Measurements from ENCODE around the gene IRAK2.

IRAK2 gene

GRCh38 chr3:10180738-10181295, 16.1 kb downstream of the IRAK2 start:
- Histone ChIP-seq H3K4me1 (ENCODE audit: insufficient read depth, low read length) (no peaks in the 10 kb centered on the region), H3K4me3 (ENCODE audit: low read depth in 1 of 2, low read length in 2 of 2) (no peak overlapping the region), H3K27me3 (ENCODE audit: control insufficient read depth in 1 of 2, insufficient read depth in 2 of 2, low read length in 2 of 2) (no peaks in the 10 kb centered on the region), H3K36me3 (ENCODE audit: insufficient read depth, low read length) (peaks cover 4% of the 10 kb centered on the region), H3K9me3 (ENCODE audit: low read length) (no peaks in the 10 kb centered on the region), H3K9ac (ENCODE audit: low read length) (no peak overlapping the region), H3K27ac (ENCODE audit: low read depth, low read length) (no peak overlapping the region)

- Histone ChIP-seq H3K36me3 (ENCODE audit: insufficient read depth, low read length) (peaks cover 4% of the 10 kb centered on the region), H3K27ac (ENCODE audit: low read depth, low read length) (no peak overlapping the region), H3K27me3 (ENCODE audit: control insufficient read depth in 1 of 2, insufficient read depth in 2 of 2, low read length in 2 of 2) (no peaks in the 10 kb centered on the region), H3K4me3 (ENCODE audit: low read depth in 1 of 2, low read length in 2 of 2) (no peak overlapping the region), H3K4me1 (ENCODE audit: insufficient read depth, low read length) (peaks cover 3% of the 10 kb centered on the region), H3K9me3 (ENCODE audit: low read length) (no peaks in the 10 kb centered on the region), H3K9ac (ENCODE audit: low read length) (no peak overlapping the region)
These were observed 18.2 kb downstream of the IRAK2 start for GRCh38 chr3:10182950-10183349.

GRCh38 chr3:10184250-10184649, 19.5 kb downstream of the IRAK2 start:
- Histone ChIP-seq H3K9ac (ENCODE audit: low read length) (no peak overlapping the region), H3K4me1 (ENCODE audit: insufficient read depth, low read length) (peaks cover 10% of the 10 kb centered on the region), H3K27me3 (ENCODE audit: control insufficient read depth in 1 of 2, insufficient read depth in 2 of 2, low read length in 2 of 2) (no peaks in the 10 kb centered on the region), H3K36me3 (ENCODE audit: insufficient read depth, low read length) (peaks cover 4% of the 10 kb centered on the region), H3K9me3 (ENCODE audit: low read length) (no peaks in the 10 kb centered on the region), H3K27ac (ENCODE audit: low read depth, low read length) (no peak overlapping the region), H3K4me3 (ENCODE audit: low read depth in 1 of 2, low read length in 2 of 2) (no peak overlapping the region)

- Histone ChIP-seq H3K9me3 (ENCODE audit: low read length) (no peaks in the 10 kb centered on the region), H3K4me3 (ENCODE audit: low read depth in 1 of 2, low read length in 2 of 2) (no peak overlapping the region), H3K36me3 (ENCODE audit: insufficient read depth, low read length) (peaks cover 4% of the 10 kb centered on the region), H3K4me1 (ENCODE audit: insufficient read depth, low read length) (peaks cover 27% of the 10 kb centered on the region), H3K27me3 (ENCODE audit: control insufficient read depth in 1 of 2, insufficient read depth in 2 of 2, low read length in 2 of 2) (no peaks in the 10 kb centered on the region), H3K9ac (ENCODE audit: low read length) (no peak overlapping the region), H3K27ac (ENCODE audit: low read depth, low read length) (no peak overlapping the region)
These were observed 21.4 kb downstream of the IRAK2 start for GRCh38 chr3:10185804-10186762.

GRCh38 chr3:10187290-10187876, 22.7 kb downstream of the IRAK2 start:
- Histone ChIP-seq H3K4me3 (ENCODE audit: low read depth in 1 of 2, low read length in 2 of 2) (no peak overlapping the region), H3K27ac (ENCODE audit: low read depth, low read length) (no peak overlapping the region), H3K27me3 (ENCODE audit: control insufficient read depth in 1 of 2, insufficient read depth in 2 of 2, low read length in 2 of 2) (no peaks in the 10 kb centered on the region), H3K4me1 (ENCODE audit: insufficient read depth, low read length) (peaks cover 40% of the 10 kb centered on the region), H3K36me3 (ENCODE audit: insufficient read depth, low read length) (peaks cover 4% of the 10 kb centered on the region), H3K9me3 (ENCODE audit: low read length) (no peaks in the 10 kb centered on the region), H3K9ac (ENCODE audit: low read length) (no peak overlapping the region)

GRCh38 chr3:10187944-10188343, 23.2 kb downstream of the IRAK2 start:
- H3K9me3 ChIP-seq (ENCODE audit: low read length): no peaks in the 10 kb centered on the region
- no peak overlapping the region for H3K9ac ChIP-seq (ENCODE audit: low read length)
- no peak overlapping the region for H3K4me3 ChIP-seq (ENCODE audit: low read depth in 1 of 2, low read length in 2 of 2)
- H3K27me3 ChIP-seq (ENCODE audit: control insufficient read depth in 1 of 2, insufficient read depth in 2 of 2, low read length in 2 of 2): no peaks in the 10 kb centered on the region
- peaks cover 45% of the 10 kb centered on the region for H3K4me1 ChIP-seq (ENCODE audit: insufficient read depth, low read length)
- H3K27ac ChIP-seq (ENCODE audit: low read depth, low read length): no peak overlapping the region
- peaks cover 4% of the 10 kb centered on the region for H3K36me3 ChIP-seq (ENCODE audit: insufficient read depth, low read length)

- Histone ChIP-seq H3K36me3 (ENCODE audit: insufficient read depth, low read length) (peaks cover 4% of the 10 kb centered on the region), H3K9me3 (ENCODE audit: low read length) (no peaks in the 10 kb centered on the region), H3K4me1 (ENCODE audit: insufficient read depth, low read length) (peaks cover 56% of the 10 kb centered on the region), H3K4me3 (ENCODE audit: low read depth in 1 of 2, low read length in 2 of 2) (peak overlapping the region in 1 of 2 donors; percentile 5), H3K27me3 (ENCODE audit: control insufficient read depth in 1 of 2, insufficient read depth in 2 of 2, low read length in 2 of 2) (no peaks in the 10 kb centered on the region), H3K9ac (ENCODE audit: low read length) (no peak overlapping the region), H3K27ac (ENCODE audit: low read depth, low read length) (peak overlapping the region; percentile 35)
These were observed 24.3 kb downstream of the IRAK2 start for GRCh38 chr3:10188804-10189556.

GRCh38 chr3:10189557-10190354, 25.0 kb downstream of the IRAK2 start:
- Histone ChIP-seq H3K9me3 (ENCODE audit: low read length) (no peaks in the 10 kb centered on the region), H3K4me1 (ENCODE audit: insufficient read depth, low read length) (peaks cover 63% of the 10 kb centered on the region), H3K9ac (ENCODE audit: low read length) (no peak overlapping the region), H3K4me3 (ENCODE audit: low read depth in 1 of 2, low read length in 2 of 2) (peak overlapping the region; percentile 1 to 21), H3K36me3 (ENCODE audit: insufficient read depth, low read length) (no peaks in the 10 kb centered on the region), H3K27me3 (ENCODE audit: control insufficient read depth in 1 of 2, insufficient read depth in 2 of 2, low read length in 2 of 2) (no peaks in the 10 kb centered on the region), H3K27ac (ENCODE audit: low read depth, low read length) (peak overlapping the region; percentile 35)

GRCh38 chr3:10192953-10193691, 28.4 kb downstream of the IRAK2 start:
- H3K36me3 ChIP-seq (ENCODE audit: insufficient read depth, low read length): no peaks in the 10 kb centered on the region
- H3K4me1 ChIP-seq (ENCODE audit: insufficient read depth, low read length): peaks cover 64% of the 10 kb centered on the region
- H3K4me3 ChIP-seq (ENCODE audit: low read depth in 1 of 2, low read length in 2 of 2): no peak overlapping the region
- no peaks in the 10 kb centered on the region for H3K9me3 ChIP-seq (ENCODE audit: low read length)
- H3K27ac ChIP-seq (ENCODE audit: low read depth, low read length): no peak overlapping the region
- no peak overlapping the region for H3K9ac ChIP-seq (ENCODE audit: low read length)
- H3K27me3 ChIP-seq (ENCODE audit: control insufficient read depth in 1 of 2, insufficient read depth in 2 of 2, low read length in 2 of 2): no peaks in the 10 kb centered on the region

GRCh38 chr3:10193692-10194327, 29.1 kb downstream of the IRAK2 start:
- Histone ChIP-seq H3K9ac (ENCODE audit: low read length) (no peak overlapping the region), H3K27ac (ENCODE audit: low read depth, low read length) (peak overlapping the region; percentile 66), H3K36me3 (ENCODE audit: insufficient read depth, low read length) (no peaks in the 10 kb centered on the region), H3K9me3 (ENCODE audit: low read length) (no peaks in the 10 kb centered on the region), H3K4me1 (ENCODE audit: insufficient read depth, low read length) (peaks cover 69% of the 10 kb centered on the region), H3K27me3 (ENCODE audit: control insufficient read depth in 1 of 2, insufficient read depth in 2 of 2, low read length in 2 of 2) (no peaks in the 10 kb centered on the region), H3K4me3 (ENCODE audit: low read depth in 1 of 2, low read length in 2 of 2) (no peak overlapping the region)
